Measurements from ENCODE around the gene SLCO2A1. TPM values are rescaled to one million over a fixed set of nuclear protein-coding genes. Genes with fewer than 3 reads are reported as not detected.

SLCO2A1 gene
- polyA plus RNA-seq, 3 donors: 16.9 to 24.6 (median 17.6) TPM

DNA sequence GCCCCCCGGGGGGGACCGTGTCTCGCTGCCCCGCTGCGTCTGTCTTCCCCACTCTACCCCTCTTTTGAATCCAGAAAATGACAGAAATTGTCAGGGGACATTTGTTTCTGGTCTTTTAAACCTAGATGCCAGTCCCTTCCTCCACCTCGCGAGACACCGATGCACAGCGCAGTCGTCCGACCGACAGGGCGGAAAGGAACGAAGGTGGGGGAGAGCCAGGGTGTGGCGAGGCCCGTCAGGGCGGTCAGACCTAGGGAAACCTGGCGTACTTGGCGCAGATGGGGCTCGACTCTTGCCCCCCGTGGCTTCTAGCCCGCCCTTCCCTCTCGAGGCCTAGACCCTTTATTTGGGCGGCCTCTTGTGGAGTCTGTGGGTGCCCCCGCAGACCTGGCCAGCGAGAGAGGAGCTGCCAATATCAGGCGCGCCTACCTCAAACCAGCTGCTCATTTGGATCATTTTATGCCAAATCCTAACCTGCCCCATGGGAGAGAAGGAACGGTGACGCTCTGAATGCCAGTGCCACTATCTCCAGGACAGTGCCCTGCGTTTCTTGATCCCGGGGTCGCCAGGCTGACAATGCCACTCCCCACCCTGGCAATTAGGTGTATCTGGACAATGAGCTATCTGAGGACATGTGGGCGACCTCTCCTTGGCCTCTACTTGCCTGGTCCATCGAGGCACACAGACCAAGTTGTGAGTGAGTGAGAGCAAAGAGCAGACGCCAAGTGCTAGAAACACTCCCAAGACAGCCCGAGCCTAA is 133.5 kb downstream of the SLCO2A1 start:
- DNase-seq (ENCODE audit: extremely low read depth in 1 of 11, low read depth in 9 of 11, low spot score in 4 of 11): peak in 3 of 11 donors; percentile 9 to 21 (median 18)

DNA sequence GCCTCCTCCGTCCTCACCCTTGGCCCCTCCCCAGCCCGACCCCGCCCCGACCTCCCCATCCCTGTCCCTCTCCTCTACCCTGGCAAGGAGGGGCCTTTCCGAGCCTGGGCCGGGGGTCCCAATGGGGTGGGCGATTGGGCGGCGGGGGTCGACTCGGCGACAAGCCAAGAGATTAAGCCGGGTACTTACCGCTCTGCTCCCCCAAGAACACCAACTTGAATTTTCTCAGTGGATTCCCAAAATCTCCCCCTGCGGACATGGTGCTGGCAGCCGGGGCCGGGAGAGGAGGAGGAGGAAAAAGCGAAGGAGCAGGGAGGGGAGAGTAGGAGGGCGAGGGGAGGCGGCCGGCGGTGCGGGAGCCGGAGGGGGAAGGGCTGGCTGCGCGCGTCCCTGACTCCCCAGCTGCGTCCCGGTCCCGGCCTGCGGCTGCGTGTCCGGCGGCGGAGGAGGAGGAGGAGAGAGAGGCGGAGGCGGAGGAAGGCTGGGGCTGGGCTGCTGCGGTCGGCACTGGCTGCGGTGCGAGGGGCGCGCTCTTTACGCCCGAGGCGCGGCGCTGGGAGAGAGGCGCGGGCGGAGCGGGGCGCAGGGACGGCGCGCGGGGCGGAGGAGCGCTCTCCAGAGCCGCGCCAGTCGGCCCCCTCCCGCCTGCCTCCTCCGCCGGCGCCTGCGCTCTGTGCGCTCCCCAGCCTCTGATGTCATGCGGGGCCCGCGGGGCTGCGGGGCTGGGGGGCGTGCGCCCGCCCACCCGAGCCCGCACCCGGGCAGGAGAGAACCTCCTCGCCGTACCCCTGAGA is 134.3 kb downstream of the SLCO2A1 start, which contains the start of gene RAB6B:
Gene RAB6B (minus strand): TSS at position 675 of the 794 bp plus-strand sequence. CDS start 416 bp downstream, at position 259.
- DNase-seq (ENCODE audit: extremely low read depth in 1 of 11, low read depth in 9 of 11, low spot score in 4 of 11): peak in 9 of 11 donors; percentile 24 to 57 (median 43)

DNA sequence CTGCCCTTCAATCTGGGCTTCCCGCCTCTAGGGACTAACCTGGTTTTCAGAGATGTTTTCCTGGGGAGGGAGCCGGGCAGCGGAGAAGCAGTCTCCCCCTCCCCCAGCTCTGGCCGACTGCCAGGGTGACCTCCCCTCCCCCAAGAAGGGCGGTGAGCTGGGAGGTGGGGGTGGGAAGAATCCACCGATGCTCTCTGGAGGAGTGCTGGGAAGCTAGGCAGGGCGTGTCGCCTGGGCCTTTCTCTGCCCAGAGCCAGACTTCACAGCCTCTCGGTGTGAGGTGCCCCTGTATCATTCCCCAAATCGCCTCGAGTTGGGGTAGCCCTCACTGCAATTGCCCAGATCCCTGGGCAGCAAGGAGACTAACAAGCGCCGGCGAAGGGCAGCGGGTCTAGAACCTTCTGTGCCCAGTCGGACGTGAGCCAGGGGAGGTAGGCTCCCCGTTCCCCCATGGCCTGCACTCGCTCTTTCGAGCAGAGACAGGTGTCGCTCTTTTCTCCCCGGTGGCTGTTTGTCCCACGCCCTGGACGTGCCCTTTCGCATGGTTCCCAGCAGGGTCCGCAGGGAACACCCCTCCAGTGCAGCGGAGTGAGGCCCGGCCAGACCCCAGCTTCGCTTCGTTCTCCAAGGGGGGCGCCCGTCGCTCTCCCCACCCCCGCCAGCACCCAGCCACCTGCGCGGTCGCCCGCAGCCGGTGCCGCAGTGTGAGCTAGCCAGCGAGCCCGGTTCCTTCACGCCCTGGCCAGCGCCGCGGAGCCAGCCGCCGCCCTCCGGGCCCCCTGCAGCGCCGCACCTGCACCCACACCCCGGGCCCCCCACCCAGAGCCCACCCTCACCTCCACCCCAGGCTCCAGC is 135.1 kb downstream of the SLCO2A1 start:
- DNase-seq (ENCODE audit: extremely low read depth in 1 of 11, low read depth in 9 of 11, low spot score in 4 of 11): peak in 3 of 11 donors; percentile 5 to 18 (median 12)

DNA sequence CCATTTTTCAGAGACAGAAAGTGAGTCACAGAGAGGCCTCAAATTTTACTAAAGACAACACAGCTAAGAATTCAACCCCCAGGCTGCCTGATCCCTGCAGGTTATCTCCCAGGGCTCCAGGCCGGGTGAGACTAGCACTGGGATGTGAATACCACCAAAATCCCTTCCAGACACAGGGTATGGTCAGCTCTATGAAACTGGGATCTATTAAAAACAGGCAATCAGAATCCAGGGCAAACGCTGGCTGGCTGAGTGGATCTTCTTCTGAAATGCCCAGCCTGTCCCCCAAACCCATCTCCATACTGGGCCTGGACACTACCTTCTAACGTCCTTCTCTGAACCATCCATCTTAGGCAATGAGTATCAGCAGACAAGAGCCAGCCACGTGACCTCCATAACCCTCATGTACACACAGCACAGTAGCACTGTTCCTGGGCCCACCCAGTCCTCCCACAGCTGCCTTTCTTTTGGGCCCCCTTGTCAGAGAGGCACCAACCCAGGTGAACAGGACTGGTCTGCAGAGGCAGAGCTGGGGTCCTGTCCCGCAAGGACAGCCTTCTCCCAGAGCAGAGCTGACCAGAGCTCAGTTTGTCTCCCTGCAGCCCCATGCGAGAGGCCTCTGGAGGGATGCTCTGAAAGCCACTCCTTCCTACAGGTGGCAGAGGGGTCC is 135.9 kb downstream of the SLCO2A1 start:
- no peak for DNase-seq (ENCODE audit: extremely low read depth in 1 of 11, low read depth in 9 of 11, low spot score in 4 of 11)

DNA sequence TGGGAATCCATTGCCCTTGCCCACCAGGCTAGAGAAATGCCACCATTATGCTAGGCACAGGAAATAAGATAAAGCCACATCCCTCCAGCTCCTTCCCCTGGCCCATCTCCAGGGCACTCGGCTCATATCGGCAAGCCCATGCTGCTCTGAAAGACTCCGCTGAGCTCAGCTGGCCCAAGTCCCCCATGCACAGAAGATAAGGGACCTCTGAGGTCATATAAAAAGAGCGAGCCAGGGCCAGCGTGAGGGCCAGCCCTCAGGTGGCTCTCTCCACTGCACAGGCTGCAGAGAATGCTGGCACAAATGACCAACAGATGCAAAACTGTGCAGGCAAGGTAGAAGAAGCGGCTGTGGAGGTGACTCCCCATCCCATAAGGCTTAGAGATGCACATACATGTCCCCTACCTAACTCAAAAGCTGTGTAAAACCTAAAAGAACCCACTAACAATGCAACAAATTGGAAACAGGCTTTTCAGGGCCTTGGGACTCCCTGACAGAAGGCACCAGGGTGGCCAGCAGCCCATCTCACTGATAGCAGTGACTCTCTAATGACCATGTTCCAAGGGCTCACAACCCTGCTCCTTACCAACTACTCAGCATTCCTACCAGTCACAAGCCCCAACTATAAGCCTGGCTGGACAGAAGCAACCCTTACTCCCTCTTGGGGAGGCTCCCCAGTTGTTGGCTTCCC is 137.0 kb downstream of the SLCO2A1 start:
- no peak for DNase-seq (ENCODE audit: extremely low read depth in 1 of 11, low read depth in 9 of 11, low spot score in 4 of 11)

DNA sequence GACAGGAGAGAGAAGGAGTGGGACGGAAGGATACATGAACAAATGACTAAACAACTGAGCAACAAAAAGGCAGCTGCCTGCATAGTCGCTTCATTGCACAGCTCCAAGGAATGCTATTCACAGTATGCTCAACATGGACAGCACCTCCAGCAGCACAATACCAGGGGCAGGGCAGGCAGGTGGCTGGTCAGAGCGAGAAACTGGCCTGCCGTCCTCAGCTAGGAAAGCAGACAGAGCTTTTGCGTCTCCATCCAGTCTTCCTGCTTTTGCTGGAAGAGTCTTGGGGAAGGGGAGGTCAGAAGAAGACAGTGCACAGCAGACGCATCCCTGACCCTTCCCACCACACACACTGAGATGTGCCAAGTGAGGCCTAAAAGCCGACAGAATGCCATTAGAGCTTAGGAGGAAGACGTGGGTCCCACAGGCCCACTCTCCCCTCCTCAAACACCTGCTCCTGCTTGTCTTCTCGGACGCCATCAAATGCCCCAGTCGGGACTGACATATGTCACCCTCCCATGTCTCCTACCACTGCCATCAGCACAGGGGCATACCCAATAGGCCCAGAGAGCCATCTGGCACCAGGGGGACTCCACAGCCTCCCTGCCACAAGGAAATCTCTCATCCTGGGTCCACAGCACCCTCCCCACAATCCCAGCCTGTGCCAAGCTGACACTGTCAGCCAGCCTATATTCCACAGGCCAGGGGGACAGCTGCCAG is 137.9 kb downstream of the SLCO2A1 start:
- DNase-seq (ENCODE audit: extremely low read depth in 1 of 11, low read depth in 9 of 11, low spot score in 4 of 11): no peak

DNA sequence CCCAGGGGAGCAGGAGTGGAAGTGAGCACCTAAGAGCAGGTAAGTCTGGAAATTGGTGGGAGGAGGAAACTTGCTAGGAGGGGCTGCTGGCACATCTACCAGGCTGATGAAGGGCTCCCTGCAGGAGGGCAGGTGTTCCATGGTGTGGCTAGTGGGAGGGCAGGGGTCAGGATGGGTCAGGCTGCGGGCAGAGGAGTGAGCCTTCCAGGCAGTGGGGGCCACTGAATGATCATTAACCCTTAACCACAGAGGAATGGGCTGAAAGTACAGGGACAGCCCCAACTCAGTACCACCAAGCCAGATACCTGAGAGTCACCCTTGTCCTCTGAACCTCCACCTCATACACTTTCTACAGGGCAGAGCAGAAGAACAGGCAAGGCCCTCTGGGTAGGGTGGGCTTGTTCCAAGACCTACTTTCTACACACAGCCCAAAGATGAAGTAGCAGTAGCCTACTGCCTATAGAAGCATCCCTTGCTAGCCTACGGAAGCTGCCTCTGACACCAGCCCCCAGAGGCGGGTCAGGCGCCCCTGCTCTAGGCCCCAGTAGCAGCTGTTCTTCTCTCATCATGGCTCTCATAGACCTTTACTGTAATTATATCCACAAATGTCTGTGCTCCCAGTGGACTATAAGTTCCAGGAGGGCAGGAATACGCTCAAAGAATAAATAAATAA is 138.6 kb downstream of the SLCO2A1 start:
- DNase-seq (ENCODE audit: extremely low read depth in 1 of 11, low read depth in 9 of 11, low spot score in 4 of 11): no peak

DNA sequence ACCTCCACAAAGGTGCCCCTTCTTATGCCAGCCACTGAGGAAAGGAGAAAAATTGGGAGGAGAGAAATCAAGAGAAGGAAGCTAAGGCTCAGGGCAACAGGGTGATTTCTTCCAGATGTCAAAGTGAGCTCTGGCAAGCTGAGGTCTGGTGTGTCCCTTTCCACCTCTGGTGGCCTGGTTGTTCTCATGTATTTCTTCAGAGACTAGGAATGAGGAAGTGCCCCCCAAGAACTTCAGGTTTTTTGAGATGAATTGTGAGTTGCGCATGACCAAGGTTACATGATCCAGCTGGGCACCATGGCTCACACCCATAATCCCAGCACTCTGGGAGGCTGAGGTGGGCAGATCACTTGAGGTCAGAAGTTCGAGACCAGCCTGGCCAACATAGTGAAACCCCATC is 139.7 kb downstream of the SLCO2A1 start:
- no peak for DNase-seq (ENCODE audit: extremely low read depth in 1 of 11, low read depth in 9 of 11, low spot score in 4 of 11)

DNA sequence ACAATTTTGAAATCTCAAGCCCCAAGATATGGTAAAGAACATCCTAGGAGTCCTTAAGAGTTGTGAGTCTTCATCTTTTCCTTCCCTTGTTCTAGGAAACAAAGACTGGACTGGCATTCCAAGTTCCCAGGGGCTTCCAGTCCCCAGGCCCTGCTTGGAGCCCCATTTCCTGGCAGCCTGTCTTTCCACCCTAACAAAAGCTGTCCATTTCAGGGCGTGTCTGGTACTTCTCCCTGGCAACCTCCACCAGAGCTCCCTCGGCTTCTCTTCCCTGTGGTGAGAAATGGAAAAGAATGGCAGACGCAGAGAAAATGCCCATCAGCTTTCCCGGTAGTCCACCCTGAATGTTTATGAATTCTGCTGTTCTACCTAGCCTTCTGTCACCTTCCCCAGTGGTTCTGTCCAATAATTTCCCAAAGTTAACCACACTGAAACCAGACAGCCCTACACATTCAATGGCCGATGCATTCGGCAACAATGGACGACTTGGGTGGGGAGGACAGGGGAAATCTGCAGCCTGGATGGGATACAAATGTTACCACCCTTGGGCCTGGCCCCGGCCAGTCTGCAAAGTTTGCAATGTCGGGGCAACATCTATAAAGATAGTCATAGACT is 140.9 kb downstream of the SLCO2A1 start:
- DNase-seq (ENCODE audit: extremely low read depth in 1 of 11, low read depth in 9 of 11, low spot score in 4 of 11): no peak

DNA sequence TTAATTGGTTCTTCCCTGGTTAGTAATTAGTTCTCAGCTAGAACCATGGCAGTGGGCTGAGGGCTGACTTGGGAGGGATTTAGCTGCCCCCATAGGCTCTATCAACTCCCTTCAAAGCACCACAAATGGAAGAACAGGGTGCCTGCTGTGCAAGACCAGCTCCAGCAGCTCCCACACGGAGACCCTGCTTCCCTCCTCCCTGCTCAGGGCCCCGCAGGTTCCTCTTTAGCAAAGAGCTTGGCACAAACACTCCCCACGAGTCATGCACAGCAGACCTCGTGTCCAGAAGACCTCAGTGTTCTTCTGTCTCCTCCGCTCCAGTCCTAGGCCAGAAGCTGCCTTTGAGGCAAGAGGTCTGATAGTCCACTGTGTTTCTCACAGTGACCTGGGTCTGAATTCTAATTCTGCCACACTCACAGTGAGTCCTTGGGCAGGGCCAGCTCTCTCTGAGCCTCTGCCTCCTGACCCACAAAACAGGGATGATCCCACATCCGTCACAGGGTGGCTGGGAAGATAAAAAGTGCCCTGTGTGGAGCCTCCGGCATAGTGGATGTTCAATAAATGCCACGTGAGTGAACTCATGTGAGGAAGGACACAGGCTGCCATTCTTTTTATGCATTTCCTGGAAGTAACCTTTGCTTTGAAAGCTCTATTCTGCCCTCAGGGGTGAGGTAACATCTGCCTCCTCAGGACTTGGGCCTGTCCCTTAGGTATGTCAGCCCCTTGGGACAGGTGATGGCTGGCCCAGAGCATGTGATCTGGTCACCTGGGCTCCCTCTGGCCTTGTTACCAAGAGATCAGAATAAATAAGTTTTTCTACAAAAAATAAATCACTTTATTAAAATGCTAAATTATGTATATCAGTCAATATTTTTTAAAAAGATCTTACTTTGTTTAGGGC is 141.7 kb downstream of the SLCO2A1 start:
- no peak for DNase-seq (ENCODE audit: extremely low read depth in 1 of 11, low read depth in 9 of 11, low spot score in 4 of 11)

DNA sequence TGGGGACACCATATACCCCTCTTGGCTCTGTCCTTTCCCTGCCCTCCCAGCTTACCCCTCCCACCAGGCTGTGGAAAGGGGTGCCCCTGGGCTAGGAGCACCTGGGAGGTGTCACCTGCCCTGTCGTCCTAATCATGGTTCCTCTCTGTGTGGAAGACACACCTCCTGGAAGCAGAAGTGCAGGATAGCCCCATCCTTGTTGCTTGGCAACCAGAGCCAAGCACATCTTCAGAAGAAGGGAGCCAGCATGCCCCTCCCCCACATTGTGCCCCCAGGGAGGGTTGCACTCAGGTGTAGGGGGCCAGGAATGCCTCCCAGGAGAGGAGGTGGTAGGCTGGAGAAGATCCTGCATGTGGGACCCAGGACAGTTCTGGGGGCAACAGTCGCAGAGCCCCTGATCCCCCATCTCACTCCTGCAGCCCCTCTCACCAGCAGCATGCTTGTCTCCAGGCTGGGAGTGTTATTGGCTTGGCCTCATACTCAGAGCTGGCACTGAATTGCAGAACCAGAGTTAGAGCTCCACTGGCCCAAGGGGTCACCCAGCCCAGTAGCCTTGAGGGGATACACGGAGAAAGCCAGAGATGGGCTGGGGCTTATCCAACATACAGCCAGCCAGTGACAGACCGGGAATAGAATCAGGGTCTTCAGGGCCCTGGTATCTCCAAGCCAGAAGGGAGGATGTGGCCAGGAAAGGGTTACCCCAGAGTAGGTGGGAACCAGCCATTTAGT is 142.5 kb downstream of the SLCO2A1 start:
- no peak for DNase-seq (ENCODE audit: extremely low read depth in 1 of 11, low read depth in 9 of 11, low spot score in 4 of 11)

DNA sequence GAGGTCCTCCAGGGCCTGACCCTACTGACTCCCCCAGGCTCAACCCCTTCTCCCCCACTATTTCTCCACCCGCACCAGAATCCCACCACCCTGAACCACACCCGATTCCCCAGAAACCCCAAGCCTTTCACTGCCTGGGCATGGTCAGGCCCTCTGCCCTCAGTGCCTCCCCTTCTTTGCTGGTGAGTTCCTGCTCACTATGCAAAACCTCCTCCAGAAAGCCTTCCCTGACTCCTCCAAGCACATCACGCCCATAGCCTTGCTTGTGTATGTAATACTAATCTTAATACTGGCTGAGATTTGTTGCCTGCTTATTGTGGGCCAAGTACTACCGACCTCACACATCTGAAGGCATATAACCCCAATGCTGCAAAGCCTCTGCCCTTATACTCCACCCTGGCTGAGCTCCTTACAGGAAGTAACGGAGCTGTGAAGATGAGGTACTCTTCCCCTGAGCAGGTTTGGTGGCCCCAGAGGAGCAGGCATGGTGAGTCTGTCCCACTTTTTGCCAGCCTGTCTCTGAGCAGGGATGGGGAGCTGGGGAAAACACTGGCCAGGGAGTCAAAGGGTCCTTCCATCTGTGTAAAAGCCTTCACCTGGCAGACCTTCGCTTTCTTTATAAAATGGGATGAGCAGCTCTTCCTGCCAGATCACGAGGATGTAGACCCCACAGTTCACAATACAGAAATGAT is 143.5 kb downstream of the SLCO2A1 start:
- DNase-seq (ENCODE audit: extremely low read depth in 1 of 11, low read depth in 9 of 11, low spot score in 4 of 11): no peak

DNA sequence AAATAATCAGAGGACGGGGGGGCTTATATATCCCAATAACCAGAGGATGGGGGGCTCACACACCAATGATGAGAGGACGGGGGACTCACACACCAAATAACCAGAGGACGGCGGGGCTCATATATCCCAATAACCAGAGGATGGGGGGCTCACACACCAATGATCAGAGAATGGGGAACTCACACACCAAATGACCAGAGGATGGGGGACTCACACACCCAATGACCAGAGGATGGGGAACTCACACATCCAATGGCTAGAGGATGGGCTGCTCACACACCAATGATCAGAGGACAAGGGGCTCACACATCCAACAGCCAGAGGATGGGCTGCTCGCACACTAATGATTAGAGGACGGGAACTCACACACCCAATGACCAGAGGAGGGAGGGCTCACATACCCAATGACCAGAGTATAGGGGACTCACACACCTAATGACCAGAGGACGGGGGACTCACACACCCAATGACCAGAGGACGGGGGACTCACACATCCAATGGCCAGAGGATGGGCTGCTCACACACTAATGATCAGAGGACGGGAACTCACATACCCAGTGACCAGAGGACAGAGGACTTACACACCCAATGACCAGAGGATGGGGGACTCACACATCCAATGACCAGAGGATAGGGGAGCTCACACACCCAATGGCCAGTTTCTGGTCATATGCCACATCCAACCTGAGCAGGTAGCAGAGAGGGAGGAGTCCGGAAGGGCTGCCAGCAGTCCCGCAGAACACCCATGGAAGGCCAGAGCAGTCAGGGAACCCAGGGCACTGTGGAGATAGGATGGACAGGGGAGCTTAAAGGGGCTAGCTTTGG is 144.6 kb downstream of the SLCO2A1 start:
- no peak for DNase-seq (ENCODE audit: extremely low read depth in 1 of 11, low read depth in 9 of 11, low spot score in 4 of 11)
